Small intestine (tissue), 7 donors: Measurements from ENCODE around the gene RAB11FIP3. TPM values are rescaled to one million over a fixed set of nuclear protein-coding genes. Genes with fewer than 3 reads are reported as not detected.
A peak's percentile ranks its signal among the peaks of the same experiment; 100 is the strongest.
"Not testable (repeated sequence)": the region's sequence is repeated elsewhere in the genome, so short reads cannot be mapped to it uniquely, and the experiment has no call there.

Source experiments
- DNase-seq, 2 donors: peaks; one replicate each; pipeline versions ENCODE4 v3.0.0 to v3.0.0-alpha.2; 2013
- FAIRE-seq: peaks from 2 replicates; lab custom pipeline; 2012; peaks lifted over from hg19 to GRCh38; lab: Jason Lieb, UNC
- H3K27ac ChIP-seq, 3 donors: one replicate each; pipeline ENCODE4 v1.5.1; 2013; ENCODE audit warnings: low read length in 2 of 3, mild to moderate bottlenecking in 2 of 3, control low read depth in 1 of 3, inconsistent platforms in 1 of 3, low read depth in 1 of 3, moderate library complexity in 1 of 3
- H3K27me3 ChIP-seq, 3 donors: one replicate each; pipeline ENCODE4 v1.6.1; 2013; ENCODE audit warnings: low read length in 3 of 3, inconsistent platforms in 1 of 3; ENCODE audit not compliant: control insufficient read depth in 3 of 3, insufficient read depth in 3 of 3
- H3K36me3 ChIP-seq, 3 donors: one replicate each; pipeline ENCODE4 v1.6.1; 2013; ENCODE audit warnings: low read length in 3 of 3, inconsistent platforms in 1 of 3, low read depth in 1 of 3, mild to moderate bottlenecking in 1 of 3, moderate library complexity in 1 of 3; ENCODE audit not compliant: control insufficient read depth in 3 of 3, insufficient read depth in 2 of 3
- H3K4me1 ChIP-seq, 3 donors: one replicate each; pipeline ENCODE4 v1.6.1; 2013; ENCODE audit warnings: low read length in 2 of 3, inconsistent platforms in 1 of 3, low read depth in 1 of 3, mild to moderate bottlenecking in 1 of 3, moderate library complexity in 1 of 3; ENCODE audit not compliant: control insufficient read depth in 3 of 3, insufficient read depth in 2 of 3
- H3K4me3 ChIP-seq, 3 donors: one replicate each; pipeline ENCODE4 v1.5.1; 2013; ENCODE audit warnings: low read length in 3 of 3, control low read depth in 1 of 3, inconsistent platforms in 1 of 3, low read depth in 1 of 3, mild to moderate bottlenecking in 1 of 3, moderate library complexity in 1 of 3
- H3K9me3 ChIP-seq, 2 donors: one replicate each; pipeline ENCODE4 v1.6.1; 2013; ENCODE audit warnings: low read depth in 1 of 2, low read length in 1 of 2; ENCODE audit not compliant: control insufficient read depth in 2 of 2, insufficient read depth in 1 of 2
- WGBS, 3 donors: extraction: QIAGEN DNeasy Blood & Tissue Kit; methylation state at CpG; one replicate each; pipeline ENCODE4 v1.1.7; 2013; 5-methylcytosine and 5-hydroxymethylcytosine counted together
- polyA plus RNA-seq, 4 donors: library from polyadenylated mRNA; stranded (reverse) in 3 of 4; unstranded in 1 of 4; fragments of 200-250 nt in 3 of 4; fragments of 120-200 nt in 1 of 4; gene quantifications; one replicate each; pipeline versions ENCODE4 v1.2.1 to v1.2.3, GENCODE V29; 2013
- donor health status: healthy with polysubstance abuse.
- donor health status: control.
- donor health status: control.
- donor health status: Bipolar disorder and iron deficiency.
- donor health status: healthy.

Gene RAB11FIP3
- polyA plus RNA-seq, 4 donors, result 25.4 to 111 (median 37.2) TPM

DNA sequence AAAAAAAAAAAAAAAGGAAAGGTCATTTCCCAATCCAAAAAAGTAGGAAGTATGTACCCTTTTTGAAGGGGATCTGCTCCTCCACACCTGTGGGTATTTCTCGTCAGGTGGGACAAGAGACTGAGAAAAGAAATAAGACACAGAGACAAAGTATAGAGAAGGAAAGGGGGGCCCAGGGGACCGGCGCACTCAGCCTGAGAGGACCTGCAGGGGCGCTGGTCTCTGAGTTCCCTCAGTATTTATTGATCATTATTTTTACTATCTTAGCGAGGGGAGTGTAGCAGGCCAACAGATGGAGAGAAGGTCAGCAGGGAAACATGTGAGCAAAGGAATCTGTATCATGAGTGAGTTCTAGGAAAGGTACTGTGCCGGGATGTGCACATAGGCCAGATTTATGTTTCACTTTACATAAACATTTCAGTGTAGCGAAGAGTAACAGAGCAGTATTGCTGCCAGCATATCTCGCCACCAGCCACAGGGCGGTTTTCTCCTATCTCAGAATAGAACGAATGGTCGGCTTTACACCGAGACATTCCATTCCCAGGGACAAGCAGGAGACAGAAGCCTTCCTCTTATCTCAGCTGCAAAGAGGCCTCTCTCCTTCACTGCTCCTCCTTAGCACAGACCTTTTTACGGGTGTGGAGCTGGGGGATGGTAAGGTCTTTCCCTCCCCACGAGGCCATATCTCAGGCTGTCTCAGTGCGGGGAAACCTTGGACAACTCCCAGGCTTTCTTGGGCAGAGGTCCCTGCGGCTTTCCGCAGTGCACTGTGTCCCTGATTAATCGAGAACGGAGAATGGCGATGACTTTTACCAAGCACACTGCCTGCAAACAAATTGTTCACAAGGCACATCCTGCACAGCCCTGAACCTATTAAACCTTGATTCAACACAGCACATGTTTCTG is 37.4 kb upstream of the RAB11FIP3 start:
- WGBS, 3 donors, result 21 to 38% (median 31%) methylated on average over 20 of the region's 20 CpGs
- not testable (repeated sequence) for H3K9me3 ChIP-seq, H3K27me3 ChIP-seq, FAIRE-seq
- peaks cover 0 to 36% (median 0%) of the 10 kb centered on the region in 3 donors for H3K4me1 ChIP-seq
- peaks cover 0 to 18% (median 0%) of the 10 kb centered on the region in 3 donors for H3K36me3 ChIP-seq
- H3K4me3 ChIP-seq, result peak overlapping the region in 1 of 3 donors; percentile 4
- peak; percentile 29 to 79 for DNase-seq
- H3K27ac ChIP-seq, result peak overlapping the region in 1 of 3 donors; percentile 51

DNA sequence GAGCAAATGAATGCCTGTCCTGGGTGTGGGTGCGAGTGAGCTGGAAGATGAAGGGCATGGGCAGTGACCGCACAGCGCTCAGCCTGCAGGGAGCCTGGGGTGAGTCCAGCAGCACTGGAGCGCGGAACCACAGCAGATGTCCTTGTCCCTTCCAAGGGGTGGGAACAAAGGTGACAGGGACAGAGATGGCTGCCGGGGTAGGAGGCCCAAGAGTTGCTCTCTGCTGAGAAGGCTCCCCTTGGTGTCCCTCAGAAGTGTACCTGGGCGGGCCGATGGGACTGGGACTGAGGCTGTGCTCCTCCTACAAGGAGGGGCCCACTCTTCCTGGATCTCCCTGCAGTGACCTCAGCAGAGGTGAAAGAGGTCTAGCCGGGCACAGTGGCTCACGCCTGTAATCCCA is 36.1 kb upstream of the RAB11FIP3 start:
- Histone ChIP-seq H3K27ac (peak overlapping the region in 1 of 3 donors; percentile 52), H3K4me1 (peaks cover 0 to 24% (median 0%) of the 10 kb centered on the region in 3 donors), H3K36me3 (peaks cover 0 to 13% (median 0%) of the 10 kb centered on the region in 3 donors), H3K4me3 (no peak overlapping the region), H3K27me3 (no peaks in the 10 kb centered on the region), H3K9me3 (peaks cover 0 to 6% of the 10 kb centered on the region in 2 donors)
- FAIRE-seq, result no peak
- WGBS, 3 donors, result 84 to 85% (median 85%) methylated on average over 10 of the region's 10 CpGs
- no peak for DNase-seq

DNA sequence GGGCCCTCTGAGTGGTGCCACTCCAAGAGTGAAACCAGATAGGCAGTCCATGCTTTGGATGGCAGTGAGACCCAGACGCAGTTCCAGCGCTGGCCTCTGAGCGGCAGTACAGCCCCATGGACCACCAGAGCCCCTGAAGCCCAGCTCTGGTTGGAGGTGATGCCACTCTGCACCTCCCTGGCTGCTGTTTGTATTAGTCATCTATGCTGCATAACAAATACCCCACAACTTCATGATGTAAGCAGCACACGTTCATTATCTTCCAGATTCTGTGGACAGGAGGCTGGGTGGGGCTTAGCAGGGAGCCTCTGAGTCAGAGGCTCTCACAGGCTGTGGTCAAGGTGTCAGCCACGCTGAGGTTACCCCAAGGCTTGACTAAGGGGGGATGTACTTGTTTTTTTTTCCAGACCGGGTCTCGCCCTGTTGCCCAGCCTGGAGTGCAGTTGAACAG is 33.5 kb upstream of the RAB11FIP3 start:
- peaks cover 0 to 31% (median 3%) of the 10 kb centered on the region in 3 donors for H3K4me1 ChIP-seq
- no peaks in the 10 kb centered on the region for H3K27me3 ChIP-seq
- H3K9me3 ChIP-seq, result peaks cover 0 to 6% of the 10 kb centered on the region in 2 donors
- FAIRE-seq (no peak), DNase-seq (peak; percentile 49 to 59)
- no peak overlapping the region for H3K4me3 ChIP-seq
- no peak overlapping the region for H3K27ac ChIP-seq
- peaks cover 0 to 8% (median 0%) of the 10 kb centered on the region in 3 donors for H3K36me3 ChIP-seq
- WGBS, 3 donors, result 59 to 71% (median 63%) methylated on average over 7 of the region's 7 CpGs

DNA sequence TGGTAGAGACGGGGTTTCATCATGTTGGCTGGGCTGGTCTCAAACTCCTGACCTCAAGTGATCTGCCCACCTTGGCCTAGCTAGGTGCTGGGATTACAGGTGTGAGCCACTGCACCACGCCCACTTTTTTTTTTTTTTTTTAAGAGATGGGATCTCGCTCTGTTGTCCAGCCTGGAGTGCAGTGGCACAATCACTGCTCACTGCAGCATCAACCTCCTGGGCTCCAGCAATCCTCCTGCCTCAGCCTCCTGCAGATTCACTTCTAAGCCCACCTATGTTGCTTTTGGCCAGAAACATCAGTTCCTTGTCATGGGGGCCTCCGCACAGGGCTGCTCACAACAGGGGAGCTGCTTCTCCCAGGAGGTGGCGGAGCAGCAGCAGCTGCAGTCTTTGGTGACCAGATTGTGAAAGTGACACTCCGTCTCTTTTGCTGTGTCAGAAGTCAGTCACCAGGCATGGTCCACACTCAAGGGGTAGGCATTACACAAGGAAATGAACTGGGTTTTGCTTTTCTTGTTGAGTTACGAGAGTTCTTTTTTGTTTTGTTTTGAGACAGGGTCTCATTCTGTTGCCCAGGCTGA is 32.9 kb upstream of the RAB11FIP3 start:
- peak overlapping the region in 1 of 3 donors; percentile 30 for H3K27ac ChIP-seq
- no peak for FAIRE-seq
- no peak for DNase-seq
- peaks cover 0 to 7% (median 0%) of the 10 kb centered on the region in 3 donors for H3K36me3 ChIP-seq
- peaks cover 0 to 6% of the 10 kb centered on the region in 2 donors for H3K9me3 ChIP-seq
- H3K4me1 ChIP-seq, result peaks cover 0 to 25% (median 3%) of the 10 kb centered on the region in 3 donors
- 79 to 93% (median 92%) methylated on average over 7 of the region's 7 CpGs for WGBS, 3 donors
- H3K27me3 ChIP-seq, result no peaks in the 10 kb centered on the region
- H3K4me3 ChIP-seq, result no peak overlapping the region

DNA sequence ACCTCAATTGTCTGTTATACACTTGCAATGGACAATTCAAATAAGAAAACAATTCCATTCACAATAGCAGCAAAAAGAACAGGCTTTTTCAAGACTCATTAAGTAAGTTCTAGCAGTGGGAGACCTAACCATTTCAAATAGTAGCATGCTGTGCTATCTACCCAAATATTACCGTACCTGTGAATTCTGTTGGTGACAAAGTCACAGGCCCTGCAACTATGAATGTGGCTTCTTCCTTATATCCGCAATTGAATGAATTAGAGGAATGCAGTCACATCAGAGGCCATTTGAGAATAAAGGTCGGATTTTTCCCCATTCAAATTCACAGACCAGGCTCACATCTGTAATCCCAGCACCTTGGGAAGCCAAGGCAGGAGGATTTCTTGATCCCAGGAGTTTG is 29.2 kb upstream of the RAB11FIP3 start:
- H3K9me3 ChIP-seq, result peaks cover 0 to 6% of the 10 kb centered on the region in 2 donors
- H3K27ac ChIP-seq, result no peak overlapping the region
- peaks cover 0 to 20% (median 7%) of the 10 kb centered on the region in 3 donors for H3K4me1 ChIP-seq
- H3K4me3 ChIP-seq, result peak overlapping the region in 1 of 3 donors; percentile 56
- no peaks in the 10 kb centered on the region for H3K27me3 ChIP-seq
- DNase-seq (no peak), FAIRE-seq (no peak)
- H3K36me3 ChIP-seq, result peaks cover 0 to 37% (median 0%) of the 10 kb centered on the region in 3 donors
- 27 to 42% (median 40%) methylated on average over 3 of the region's 3 CpGs for WGBS, 3 donors

DNA sequence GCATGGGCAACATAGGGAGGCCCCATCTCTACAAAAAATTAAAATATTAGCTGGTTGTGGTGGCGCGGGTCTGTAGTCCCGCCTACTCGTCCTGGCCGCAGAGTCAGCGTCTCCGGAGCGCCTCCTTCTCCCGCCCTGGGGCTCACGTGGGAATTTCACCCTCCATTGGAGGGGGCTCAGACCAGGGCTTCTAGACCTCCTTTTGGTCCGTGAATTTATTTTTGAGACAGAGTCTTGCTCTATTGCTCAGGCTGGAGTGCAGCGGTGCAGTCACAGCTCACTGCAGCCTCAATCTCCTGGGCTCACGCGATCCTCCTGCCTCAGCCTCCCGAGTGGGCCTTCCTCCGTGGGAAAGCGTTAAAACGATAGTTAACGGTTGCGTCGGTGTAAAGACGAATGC is 28.8 kb upstream of the RAB11FIP3 start:
- no peaks in the 10 kb centered on the region for H3K27me3 ChIP-seq
- peaks cover 0 to 20% (median 7%) of the 10 kb centered on the region in 3 donors for H3K4me1 ChIP-seq
- FAIRE-seq, result no peak
- H3K27ac ChIP-seq, result peak overlapping the region in 1 of 3 donors; percentile 48
- H3K4me3 ChIP-seq, result peak overlapping the region; percentile 50 to 58 (median 56)
- WGBS, 3 donors, result 3 to 9% (median 6%) methylated on average over 22 of the region's 22 CpGs
- peak in 1 of 2 donors; percentile 55 for DNase-seq
- H3K9me3 ChIP-seq, result peaks cover 0 to 5% of the 10 kb centered on the region in 2 donors
- peaks cover 0 to 36% (median 0%) of the 10 kb centered on the region in 3 donors for H3K36me3 ChIP-seq

DNA sequence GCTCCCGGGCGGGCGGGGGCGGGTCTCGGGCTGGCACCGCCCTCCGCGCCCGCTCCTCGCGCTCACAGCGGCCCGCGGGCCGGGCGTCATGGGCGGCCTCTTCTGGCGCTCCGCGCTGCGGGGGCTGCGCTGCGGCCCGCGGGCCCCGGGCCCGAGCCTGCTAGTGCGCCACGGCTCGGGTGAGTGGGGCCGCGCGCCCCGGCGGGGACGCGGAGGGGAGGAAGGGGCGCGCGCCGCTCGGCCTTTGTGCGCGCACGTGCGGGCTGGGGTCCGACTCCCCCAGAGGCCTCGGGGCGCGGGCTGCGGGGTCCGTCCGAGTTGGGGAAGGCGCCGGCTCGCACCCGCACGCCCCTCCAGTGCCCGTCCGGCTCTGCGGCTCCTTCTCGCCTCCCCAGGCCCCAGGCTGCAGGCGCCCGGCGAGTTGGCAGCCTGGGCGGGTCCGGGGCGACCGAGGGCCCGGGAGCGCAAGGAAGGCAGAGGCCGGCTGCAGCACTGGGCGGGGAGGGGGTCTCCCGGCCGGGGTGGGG is 28.3 kb upstream of the RAB11FIP3 start, which contains the start of gene NME4:
Gene NME4 (plus strand): TSS at position 65 of the 527 bp plus-strand sequence. CDS start 24 bp downstream, at position 89.
- no peaks in the 10 kb centered on the region for H3K27me3 ChIP-seq
- H3K27ac ChIP-seq, result peak within 1 kb of the TSS in 2 of 3 donors; percentile 50 to 61
- H3K4me1 ChIP-seq, result peaks cover 0 to 20% (median 7%) of the 10 kb centered on the region in 3 donors
- peak within 1 kb of the TSS; percentile 50 to 58 (median 56) for H3K4me3 ChIP-seq
- peaks cover 0 to 30% (median 0%) of the 10 kb centered on the region in 3 donors for H3K36me3 ChIP-seq
- FAIRE-seq, result no peak
- no peaks in the 10 kb centered on the region for H3K9me3 ChIP-seq
- WGBS, 3 donors, result 0 to 1% (median 0%) methylated on average over 34 to 75 of the region's 75 CpGs
- DNase-seq, result peak in 1 of 2 donors; percentile 65
